ENCODE data around the gene SPATS1.
"Not testable (repeated sequence)": the region's sequence is repeated elsewhere in the genome, so short reads cannot be mapped to it uniquely, and the experiment has no call there.

Gene SPATS1

GRCh38 chr6:44339763-44340625 lies 2.5 kb upstream of the SPATS1 start:
- Histone ChIP-seq H3K4me3 (replicated peaks; ENCODE audit: insufficient read depth, low read length) (no peak overlapping the region), H3K27ac (replicated peaks) (no peak overlapping the region), H3K27me3 (ENCODE audit: insufficient read depth, poor library complexity, severe bottlenecking) (no peaks in the 10 kb centered on the region)
- TF ChIP-seq REST (IDR thresholded peaks at IDR 0.05; ENCODE audit: insufficient replicate concordance, low read depth) = no peak
- TF ChIP-seq POLR2AphosphoS5 (IDR thresholded peaks at IDR 0.05; ENCODE audit: low read depth) = no peak
- TF ChIP-seq, protein P1, sequence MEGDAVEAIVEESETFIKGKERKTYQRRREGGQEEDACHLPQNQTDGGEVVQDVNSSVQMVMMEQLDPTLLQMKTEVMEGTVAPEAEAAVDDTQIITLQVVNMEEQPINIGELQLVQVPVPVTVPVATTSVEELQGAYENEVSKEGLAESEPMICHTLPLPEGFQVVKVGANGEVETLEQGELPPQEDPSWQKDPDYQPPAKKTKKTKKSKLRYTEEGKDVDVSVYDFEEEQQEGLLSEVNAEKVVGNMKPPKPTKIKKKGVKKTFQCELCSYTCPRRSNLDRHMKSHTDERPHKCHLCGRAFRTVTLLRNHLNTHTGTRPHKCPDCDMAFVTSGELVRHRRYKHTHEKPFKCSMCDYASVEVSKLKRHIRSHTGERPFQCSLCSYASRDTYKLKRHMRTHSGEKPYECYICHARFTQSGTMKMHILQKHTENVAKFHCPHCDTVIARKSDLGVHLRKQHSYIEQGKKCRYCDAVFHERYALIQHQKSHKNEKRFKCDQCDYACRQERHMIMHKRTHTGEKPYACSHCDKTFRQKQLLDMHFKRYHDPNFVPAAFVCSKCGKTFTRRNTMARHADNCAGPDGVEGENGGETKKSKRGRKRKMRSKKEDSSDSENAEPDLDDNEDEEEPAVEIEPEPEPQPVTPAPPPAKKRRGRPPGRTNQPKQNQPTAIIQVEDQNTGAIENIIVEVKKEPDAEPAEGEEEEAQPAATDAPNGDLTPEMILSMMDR (IDR thresholded peaks at IDR 0.05; ENCODE audit: insufficient read depth, low read length) = no peak
- TF ChIP-seq GABPA (IDR thresholded peaks at IDR 0.05; ENCODE audit: low read depth) = no peak
- TF ChIP-seq SPI1 (IDR thresholded peaks at IDR 0.05; ENCODE audit: borderline replicate concordance, low read depth) = no peak
- DNase-seq (ENCODE audit: low read depth in 1 of 2, low spot score in 1 of 2) = no peak

- TF ChIP-seq REST (IDR thresholded peaks at IDR 0.05; ENCODE audit: insufficient replicate concordance, low read depth) (no peak), SPI1 (IDR thresholded peaks at IDR 0.05; ENCODE audit: borderline replicate concordance, low read depth) (no peak), GABPA (IDR thresholded peaks at IDR 0.05; ENCODE audit: low read depth) (no peak), POLR2AphosphoS5 (IDR thresholded peaks at IDR 0.05; ENCODE audit: low read depth) (no peak)
- TF ChIP-seq, protein P1 (IDR thresholded peaks at IDR 0.05; ENCODE audit: insufficient read depth, low read length) = no peak
- no peak for DNase-seq (ENCODE audit: low read depth in 1 of 2, low spot score in 1 of 2)
- H3K27me3 ChIP-seq (ENCODE audit: insufficient read depth, poor library complexity, severe bottlenecking) = no peaks in the 10 kb centered on the region
- H3K4me3 ChIP-seq (replicated peaks; ENCODE audit: insufficient read depth, low read length) = no peak overlapping the region
- H3K27ac ChIP-seq (replicated peaks) = no peak overlapping the region
Observed at GRCh38 chr6:44341095-44341890, 1.2 kb upstream of the SPATS1 start.

- H3K27me3 ChIP-seq (ENCODE audit: insufficient read depth, poor library complexity, severe bottlenecking) = no peaks in the 10 kb centered on the region
- DNase-seq (ENCODE audit: low read depth in 1 of 2, low spot score in 1 of 2) = peak in 1 of 2 experiments; percentile 69
- TF ChIP-seq, protein P1 (IDR thresholded peaks at IDR 0.05; ENCODE audit: insufficient read depth, low read length) = no peak
- no peak for TF ChIP-seq GABPA (IDR thresholded peaks at IDR 0.05; ENCODE audit: low read depth)
- no peak for TF ChIP-seq SPI1 (IDR thresholded peaks at IDR 0.05; ENCODE audit: borderline replicate concordance, low read depth)
- no peak for TF ChIP-seq REST (IDR thresholded peaks at IDR 0.05; ENCODE audit: insufficient replicate concordance, low read depth)
- H3K4me3 ChIP-seq (replicated peaks; ENCODE audit: insufficient read depth, low read length) = peak overlapping the region; percentile 35
- no peak overlapping the region for H3K27ac ChIP-seq (replicated peaks)
Observed at GRCh38 chr6:44342052-44342451, 398 bp upstream of the SPATS1 start.

- H3K4me3 ChIP-seq (replicated peaks; ENCODE audit: insufficient read depth, low read length); H3K27ac ChIP-seq (replicated peaks); DNase-seq (ENCODE audit: low read depth in 1 of 2, low spot score in 1 of 2); H3K27me3 ChIP-seq (ENCODE audit: insufficient read depth, poor library complexity, severe bottlenecking): not testable (repeated sequence)
Observed at GRCh38 chr6:44346818-44347217, 4.4 kb downstream of the SPATS1 start.
